Measurements from ENCODE around the gene RNPS1.

Gene RNPS1

DNA sequence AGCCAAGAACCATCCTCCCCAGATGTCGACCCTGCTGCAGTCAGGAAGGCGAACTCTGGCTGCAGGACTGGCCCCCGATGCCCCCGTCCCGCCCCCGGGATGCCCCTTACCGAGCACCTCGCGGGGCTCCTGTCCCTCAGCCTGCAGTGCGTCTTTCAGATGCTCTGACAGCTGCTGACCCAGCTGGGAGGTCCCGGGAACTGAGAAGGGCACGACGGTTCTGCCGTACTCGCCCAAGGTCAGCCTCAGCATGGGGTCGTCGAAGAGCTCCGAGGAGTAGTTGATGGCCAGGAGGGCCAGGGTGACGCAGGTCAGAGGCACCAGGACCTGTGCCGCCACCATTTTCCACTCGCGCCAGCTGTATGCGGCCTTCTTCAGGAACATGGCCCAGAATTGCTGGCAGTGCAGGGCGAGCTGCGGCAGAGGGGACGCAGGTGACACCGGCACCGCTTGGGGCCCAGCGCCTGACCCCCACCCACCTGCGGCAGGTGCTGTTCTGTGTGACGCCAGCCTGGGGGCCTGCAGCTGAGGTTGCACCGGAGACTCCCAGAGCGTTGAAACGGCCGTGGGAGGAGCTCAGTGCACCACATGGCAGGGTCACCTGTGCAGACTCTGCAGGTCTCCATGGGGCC is 20.1 kb upstream of the RNPS1 start:
- H3K36me3 ChIP-seq (ENCODE audit: low read length) = no peaks in the 10 kb centered on the region
- H3K27me3 ChIP-seq (ENCODE audit: low read length) = no peaks in the 10 kb centered on the region
- TF ChIP-seq EZH2phosphoT487 (conservative IDR thresholded peaks at IDR 0.05; ENCODE audit: low read length) (no peak), CTCF (IDR thresholded peaks at IDR 0.05; ENCODE audit: insufficient read depth, low read length, poor library complexity, severe bottlenecking) (no peak)
- no peak overlapping the region for H3K4me3 ChIP-seq (ENCODE audit: insufficient read depth, low read length, poor library complexity, severe bottlenecking)
- no peak overlapping the region for H3K9ac ChIP-seq (ENCODE audit: low read length)
- H3K4me2 ChIP-seq (ENCODE audit: low read depth, low read length, poor library complexity, severe bottlenecking) = no peak overlapping the region
- H2AFZ ChIP-seq (ENCODE audit: low read depth, low read length, severe bottlenecking) = no peak overlapping the region
- H3K9me3 ChIP-seq (ENCODE audit: insufficient read depth, low read length) = no peaks in the 10 kb centered on the region
- no peaks in the 10 kb centered on the region for H3K79me2 ChIP-seq (ENCODE audit: insufficient read depth, low read length)
- H3K27ac ChIP-seq (ENCODE audit: low read depth, low read length) = no peak overlapping the region
- no peaks in the 10 kb centered on the region for H4K20me1 ChIP-seq (ENCODE audit: low read depth, low read length)
- H3F3A ChIP-seq (ENCODE audit: insufficient read depth) = no peaks in the 10 kb centered on the region
- no peaks in the 10 kb centered on the region for H3K9me2 ChIP-seq (replicated peaks; ENCODE audit: insufficient read depth, low read length)

GRCh38 chr16:2286550-2286949 is 18.6 kb upstream of the RNPS1 start:
- Histone ChIP-seq H3K36me3 (ENCODE audit: low read length) (no peaks in the 10 kb centered on the region), H2AFZ (ENCODE audit: low read depth, low read length, severe bottlenecking) (no peak overlapping the region), H3K9me2 (replicated peaks; ENCODE audit: insufficient read depth, low read length) (no peaks in the 10 kb centered on the region), H3F3A (ENCODE audit: insufficient read depth) (no peaks in the 10 kb centered on the region), H3K27ac (ENCODE audit: low read depth, low read length) (no peak overlapping the region), H3K9ac (ENCODE audit: low read length) (no peak overlapping the region), H3K9me3 (ENCODE audit: insufficient read depth, low read length) (no peaks in the 10 kb centered on the region), H4K20me1 (ENCODE audit: low read depth, low read length) (no peaks in the 10 kb centered on the region), H3K4me2 (ENCODE audit: low read depth, low read length, poor library complexity, severe bottlenecking) (no peak overlapping the region), H3K27me3 (ENCODE audit: low read length) (no peaks in the 10 kb centered on the region), H3K4me3 (ENCODE audit: insufficient read depth, low read length, poor library complexity, severe bottlenecking) (no peak overlapping the region), H3K79me2 (ENCODE audit: insufficient read depth, low read length) (no peaks in the 10 kb centered on the region)
- TF ChIP-seq CTCF (IDR thresholded peaks at IDR 0.05; ENCODE audit: insufficient read depth, low read length, poor library complexity, severe bottlenecking) (no peak), EZH2phosphoT487 (conservative IDR thresholded peaks at IDR 0.05; ENCODE audit: low read length) (no peak)

GRCh38 chr16:2285731-2286191 is 17.8 kb upstream of the RNPS1 start:
- Histone ChIP-seq H3K9me2 (replicated peaks; ENCODE audit: insufficient read depth, low read length) (no peaks in the 10 kb centered on the region), H3K27ac (ENCODE audit: low read depth, low read length) (no peak overlapping the region), H3K9me3 (ENCODE audit: insufficient read depth, low read length) (no peaks in the 10 kb centered on the region), H3K79me2 (ENCODE audit: insufficient read depth, low read length) (no peaks in the 10 kb centered on the region), H4K20me1 (ENCODE audit: low read depth, low read length) (no peaks in the 10 kb centered on the region), H3K4me2 (ENCODE audit: low read depth, low read length, poor library complexity, severe bottlenecking) (no peak overlapping the region), H3K27me3 (ENCODE audit: low read length) (no peaks in the 10 kb centered on the region), H3F3A (ENCODE audit: insufficient read depth) (no peaks in the 10 kb centered on the region), H3K9ac (ENCODE audit: low read length) (no peak overlapping the region), H2AFZ (ENCODE audit: low read depth, low read length, severe bottlenecking) (no peak overlapping the region), H3K36me3 (ENCODE audit: low read length) (no peaks in the 10 kb centered on the region), H3K4me3 (ENCODE audit: insufficient read depth, low read length, poor library complexity, severe bottlenecking) (no peak overlapping the region)
- no peak for TF ChIP-seq EZH2phosphoT487 (conservative IDR thresholded peaks at IDR 0.05; ENCODE audit: low read length)
- TF ChIP-seq CTCF (IDR thresholded peaks at IDR 0.05; ENCODE audit: insufficient read depth, low read length, poor library complexity, severe bottlenecking) = no peak
